Epithelial cell of proximal tubule (primary cell): ENCODE results near the gene KCTD4. TPM values are rescaled to one million over a fixed set of nuclear protein-coding genes. Genes with fewer than 3 reads are reported as not detected.

ENCODE experiments used
- DNase-seq: peaks from one replicate; pipeline ENCODE4 v3.0.0-alpha.2; 2011; ENCODE audit warnings: low read depth
- H3K4me3 ChIP-seq: 2 replicates; pipeline ENCODE4 v1.5.1; 2011; ENCODE audit warnings: low read depth, mild to moderate bottlenecking, low read length
- CTCF ChIP-seq: conservative IDR thresholded peaks from 2 replicates; pipeline ENCODE4 v1.5.1; 2012; ENCODE audit warnings: low read depth, mild to moderate bottlenecking, low read length
- total RNA-seq: library from RNA; depleted of rRNA; stranded (reverse); fragments of >200 nt; gene quantifications from 2 replicates; pipeline ENCODE4 v1.2.3, GENCODE V29; 2015

KCTD4 gene
- total RNA-seq, 1 donor from 2014 or later: 0.63 TPM

GRCh38 chr13:45162821-45163220 is 38.0 kb downstream of the KCTD4 start:
- H3K4me3 ChIP-seq: no peak overlapping the region
- no peak for TF ChIP-seq CTCF
- peak; percentile 86 for DNase-seq

- H3K4me3 ChIP-seq: no peak overlapping the region
- DNase-seq: no peak
- TF ChIP-seq CTCF: no peak
Observed at GRCh38 chr13:45162194-45162593, 38.7 kb downstream of the KCTD4 start.

- DNase-seq: no peak
- no peak overlapping the region for H3K4me3 ChIP-seq
- no peak for TF ChIP-seq CTCF
Observed at GRCh38 chr13:45156565-45157361, 44.1 kb downstream of the KCTD4 start.

GRCh38 chr13:45149964-45150363 is 50.9 kb downstream of the KCTD4 start:
- H3K4me3 ChIP-seq: no peak overlapping the region
- no peak for DNase-seq
- no peak for TF ChIP-seq CTCF

GRCh38 chr13:45143346-45143751 is 57.5 kb downstream of the KCTD4 start:
- no peak for TF ChIP-seq CTCF
- H3K4me3 ChIP-seq: no peak overlapping the region
- DNase-seq: no peak

Other genes with a start within 250 kb of the KCTD4 start
- gene NUFIP1, start 211.6 kb downstream of the KCTD4 start, total RNA-seq: 5.1 and 5.5 TPM in 2 replicates
- gene GPALPP1, start 211.5 kb downstream of the KCTD4 start, total RNA-seq: 19.4 and 19.8 TPM in 2 replicates
- gene GTF2F2, start 80.5 kb downstream of the KCTD4 start, total RNA-seq: 35.2 and 47.9 TPM in 2 replicates
- 1,117 and 1,641 TPM in 2 replicates for gene TPT1, start 140.1 kb upstream of the KCTD4 start, total RNA-seq
- gene SLC25A30, start 217.3 kb upstream of the KCTD4 start, total RNA-seq: 4.7 and 5.6 TPM in 2 replicates